WI38 (cell line): ENCODE results near the gene DHX29.

Source experiments
- H3K4me3 ChIP-seq: 2 replicates; pipeline ENCODE4 v1.5.1; 2011; ENCODE audit warnings: low read depth, mild to moderate bottlenecking, control low read depth, low read length
- TF ChIP-seq, protein P1 (sequence below): IDR thresholded peaks from 2 replicates; pipeline ENCODE4 v1.5.1; 2012; ENCODE audit warnings: low read depth, mild to moderate bottlenecking, control low read depth, low read length

DHX29 gene

DNA sequence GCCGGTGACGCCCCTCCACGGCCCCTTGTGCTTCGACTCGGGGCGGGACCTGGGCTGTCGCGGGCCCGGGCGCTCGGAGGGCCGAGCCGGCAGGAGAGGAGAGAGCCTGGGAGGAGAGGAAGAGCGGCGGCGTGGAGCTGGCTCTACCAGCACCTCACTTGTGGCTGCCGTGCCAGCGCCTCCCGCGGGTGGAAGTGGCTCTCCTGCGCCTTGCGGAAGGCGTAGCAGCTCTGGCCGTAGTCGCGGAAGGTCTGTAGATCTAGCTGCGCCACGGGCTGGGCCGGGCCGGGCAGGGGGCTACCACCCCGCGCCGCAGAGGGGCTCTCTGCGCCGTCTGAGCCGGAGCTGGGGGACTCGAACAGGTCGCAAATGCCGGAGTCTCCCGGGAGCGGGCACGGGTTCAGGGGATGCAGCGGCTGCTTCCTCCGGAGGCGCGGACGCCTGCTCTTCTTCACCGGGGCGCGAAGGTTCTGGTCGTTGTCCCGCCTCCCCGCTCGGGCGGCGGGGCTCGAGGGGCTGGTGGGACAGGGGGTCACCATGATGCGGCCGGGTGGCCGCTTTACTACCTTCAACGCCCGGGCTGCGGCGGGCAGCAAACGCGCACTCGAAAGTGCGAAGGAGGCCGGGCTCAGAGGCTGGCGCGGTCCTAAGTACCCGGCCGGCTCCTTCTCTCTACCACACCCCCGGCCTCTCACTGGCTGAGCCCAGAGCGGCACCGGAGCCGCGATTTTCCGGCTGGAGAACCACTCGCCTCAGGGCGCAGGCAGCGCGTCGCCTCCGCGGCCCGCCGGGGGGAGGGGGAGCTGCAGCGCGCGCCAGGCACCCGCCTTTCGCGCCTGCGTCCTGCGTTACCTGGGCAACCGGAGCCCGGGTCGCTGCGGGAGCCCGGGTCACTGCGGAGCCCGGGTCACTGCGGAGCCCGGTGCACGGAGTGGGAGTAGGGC, 74.2 kb downstream of the DHX29 start, which contains the start of gene CCNO:
TSS of gene CCNO (minus strand) at position 624 of the 944 bp plus-strand sequence. CDS start at position 539, 85 bp downstream.
- TF ChIP-seq, protein P1, sequence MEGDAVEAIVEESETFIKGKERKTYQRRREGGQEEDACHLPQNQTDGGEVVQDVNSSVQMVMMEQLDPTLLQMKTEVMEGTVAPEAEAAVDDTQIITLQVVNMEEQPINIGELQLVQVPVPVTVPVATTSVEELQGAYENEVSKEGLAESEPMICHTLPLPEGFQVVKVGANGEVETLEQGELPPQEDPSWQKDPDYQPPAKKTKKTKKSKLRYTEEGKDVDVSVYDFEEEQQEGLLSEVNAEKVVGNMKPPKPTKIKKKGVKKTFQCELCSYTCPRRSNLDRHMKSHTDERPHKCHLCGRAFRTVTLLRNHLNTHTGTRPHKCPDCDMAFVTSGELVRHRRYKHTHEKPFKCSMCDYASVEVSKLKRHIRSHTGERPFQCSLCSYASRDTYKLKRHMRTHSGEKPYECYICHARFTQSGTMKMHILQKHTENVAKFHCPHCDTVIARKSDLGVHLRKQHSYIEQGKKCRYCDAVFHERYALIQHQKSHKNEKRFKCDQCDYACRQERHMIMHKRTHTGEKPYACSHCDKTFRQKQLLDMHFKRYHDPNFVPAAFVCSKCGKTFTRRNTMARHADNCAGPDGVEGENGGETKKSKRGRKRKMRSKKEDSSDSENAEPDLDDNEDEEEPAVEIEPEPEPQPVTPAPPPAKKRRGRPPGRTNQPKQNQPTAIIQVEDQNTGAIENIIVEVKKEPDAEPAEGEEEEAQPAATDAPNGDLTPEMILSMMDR, result no peak
- H3K4me3 ChIP-seq, result peak within 1 kb of the TSS; percentile 39

DNA sequence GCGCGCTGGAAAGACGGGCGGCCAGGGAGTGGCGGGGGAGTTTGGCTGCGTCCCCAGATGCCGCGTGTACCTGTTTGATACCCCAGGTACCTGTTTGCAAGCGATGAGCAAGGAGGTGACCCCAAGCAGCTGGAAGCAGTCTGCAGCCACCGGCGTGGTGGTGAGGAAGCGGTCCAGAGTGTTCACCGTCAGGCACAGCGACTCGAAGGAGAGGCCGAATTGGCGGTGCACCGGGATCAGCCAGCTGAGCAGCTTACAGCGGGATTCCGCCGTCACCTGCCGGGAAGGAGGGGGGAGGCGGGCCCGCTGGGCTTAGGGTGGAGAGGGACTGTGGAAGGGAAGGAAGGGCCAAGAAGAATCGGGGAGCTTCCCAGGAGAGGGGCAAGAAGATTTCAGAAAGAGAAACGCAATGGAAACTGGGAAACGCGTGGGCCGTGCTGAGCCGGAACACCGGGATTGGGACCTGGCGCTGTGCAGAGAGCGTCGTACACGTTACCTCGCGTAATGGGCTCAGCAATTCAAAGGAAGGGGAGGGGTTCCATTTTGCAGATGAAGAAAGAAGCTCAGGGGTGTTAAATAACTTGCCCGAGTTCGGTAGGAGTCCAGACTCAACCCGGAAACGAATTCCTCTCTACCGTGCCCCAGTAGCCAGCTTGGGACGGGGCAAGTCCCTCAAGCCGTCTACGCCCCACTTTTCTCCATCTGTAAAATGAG, 75.1 kb downstream of the DHX29 start:
- TF ChIP-seq, protein P1, result no peak
- peak overlapping the region; percentile 39 for H3K4me3 ChIP-seq

DNA sequence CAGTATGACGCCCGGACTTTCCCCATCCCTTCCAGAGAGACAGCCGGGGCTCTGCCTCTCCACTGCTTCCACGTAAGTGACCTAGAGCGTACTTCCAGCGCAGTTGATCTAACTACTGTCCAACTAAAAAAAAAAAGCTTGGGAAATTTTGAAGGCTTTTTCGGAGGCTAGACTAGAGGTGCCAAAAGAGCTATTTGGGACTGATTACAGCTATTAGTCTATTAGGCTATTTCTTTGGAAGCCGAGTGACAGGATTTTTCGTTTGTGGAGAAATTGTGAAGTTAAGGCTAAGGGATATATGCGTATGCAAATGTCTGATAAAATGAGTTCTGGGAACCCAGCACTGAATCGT, 75.6 kb downstream of the DHX29 start:
- no peak overlapping the region for H3K4me3 ChIP-seq
- TF ChIP-seq, protein P1, result no peak

DNA sequence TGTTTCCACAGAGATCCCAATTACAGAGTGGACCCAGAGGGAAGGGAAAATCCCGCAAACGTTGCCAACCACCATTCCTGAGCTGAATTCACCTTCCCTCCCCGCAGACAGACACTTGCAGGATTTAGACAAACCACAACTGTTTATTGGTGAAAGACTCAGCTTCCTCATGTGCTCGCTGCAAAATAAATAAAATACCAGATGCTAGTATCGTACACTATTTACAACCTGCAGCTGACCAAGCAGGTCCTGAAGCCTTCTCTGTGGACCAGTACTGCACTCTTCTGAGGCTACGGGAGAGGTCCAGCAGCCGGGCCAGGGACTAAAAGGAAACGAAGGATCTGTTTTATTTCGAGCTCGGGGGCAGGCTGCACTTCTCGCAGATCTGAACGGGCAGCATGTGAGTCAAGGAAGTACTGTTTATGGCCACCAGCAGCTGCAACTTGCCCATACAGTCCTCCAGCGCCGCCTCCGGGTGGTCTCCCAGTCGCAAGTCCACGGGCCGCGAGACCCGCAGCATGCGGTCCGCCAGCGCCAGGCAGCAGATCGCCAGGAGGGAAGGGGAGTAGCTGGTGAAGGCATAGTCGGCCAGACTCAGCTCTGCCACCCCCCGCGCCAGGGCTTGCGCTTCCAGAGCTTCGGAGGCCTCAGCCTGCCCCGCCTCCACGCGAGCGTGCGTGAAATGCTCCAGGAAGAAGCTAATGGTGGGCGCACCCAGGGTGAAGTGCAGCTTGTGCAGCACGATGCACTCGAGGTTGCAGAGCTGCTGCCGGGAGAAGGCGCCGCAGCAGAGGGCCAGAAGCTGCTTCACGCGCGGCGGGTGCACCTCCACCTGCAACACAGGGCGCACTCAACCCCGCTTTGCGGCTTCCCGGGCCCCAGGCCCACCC, 76.2 kb downstream of the DHX29 start:
- no peak overlapping the region for H3K4me3 ChIP-seq
- TF ChIP-seq, protein P1, result no peak

DNA sequence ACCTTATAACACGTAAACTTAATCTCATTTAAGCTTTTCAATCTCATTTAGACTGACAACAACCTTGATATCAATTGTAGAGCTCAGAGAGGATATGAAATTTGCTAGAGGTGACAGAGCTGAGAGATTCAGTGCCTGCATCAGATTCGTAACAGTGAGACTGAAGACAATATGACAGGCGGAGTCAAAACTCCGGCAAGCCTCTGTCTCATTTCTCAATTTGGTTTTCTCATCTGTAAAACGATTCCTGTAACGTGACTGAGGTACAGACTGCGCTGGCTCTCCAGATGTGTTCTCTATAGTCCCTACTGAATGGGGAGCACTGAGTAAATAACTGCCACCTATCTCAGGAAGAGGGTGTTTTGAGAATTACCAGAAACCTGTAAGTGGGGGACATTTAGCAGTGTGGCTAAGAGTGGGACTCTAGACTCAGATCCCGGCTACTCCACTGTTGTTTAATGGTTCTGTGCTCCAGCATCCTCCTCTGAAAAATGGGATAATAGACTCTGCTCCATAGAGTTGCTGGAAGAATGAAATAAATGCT, 77.3 kb downstream of the DHX29 start:
- TF ChIP-seq, protein P1, result no peak
- H3K4me3 ChIP-seq, result no peak overlapping the region

DNA sequence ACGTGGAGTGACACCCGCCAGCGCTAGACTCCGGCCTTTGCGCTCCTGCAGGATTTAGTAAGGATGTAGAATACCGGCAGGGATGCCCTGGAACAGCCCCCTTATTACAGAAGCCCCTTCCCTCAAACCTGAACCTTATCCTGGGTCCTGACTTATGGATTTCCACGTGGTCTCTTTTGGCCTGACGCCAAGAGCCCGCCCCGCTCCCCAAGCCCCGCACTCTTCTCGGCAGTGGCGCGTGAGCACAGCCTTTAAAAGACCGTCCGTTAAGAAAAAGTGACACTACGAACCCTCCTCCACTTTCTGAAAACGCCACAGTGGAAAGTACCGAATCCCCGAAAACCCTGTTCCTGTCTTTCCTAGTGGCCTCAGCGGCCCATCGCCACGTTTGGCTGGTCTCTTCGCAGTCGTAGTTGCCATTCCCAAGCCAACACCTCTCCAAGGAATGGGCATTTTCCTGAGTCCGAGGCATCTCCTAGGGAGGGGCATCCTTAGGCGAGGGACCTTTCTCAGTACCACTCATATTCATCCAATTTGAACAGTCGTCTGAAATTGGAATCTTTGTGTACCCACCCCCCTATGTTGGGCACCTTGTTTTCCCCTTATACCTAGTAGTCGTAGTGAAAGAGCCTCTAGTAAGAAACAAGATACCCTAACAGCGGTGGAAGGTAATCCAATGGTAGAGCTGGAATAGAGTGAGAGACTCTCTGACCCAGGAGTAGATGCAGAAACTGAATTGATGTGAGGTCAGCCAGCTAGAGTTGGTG, 79.6 kb downstream of the DHX29 start:
- peak overlapping the region; percentile 34 for H3K4me3 ChIP-seq
- TF ChIP-seq, protein P1, result no peak
